ENCODE measurements around the gene ST8SIA6.

The ST8SIA6 gene

GRCh38 chr10:17413876-17414275 lies 40.5 kb downstream of the ST8SIA6 start:
- no peaks in the 10 kb centered on the region for H3K27me3 ChIP-seq (ENCODE audit: low read length)
- H3K4me3 ChIP-seq (ENCODE audit: insufficient read depth, low read length, poor library complexity, severe bottlenecking) = no peak overlapping the region
- no peaks in the 10 kb centered on the region for H4K20me1 ChIP-seq (ENCODE audit: low read depth, low read length)
- TF ChIP-seq CTCF (IDR thresholded peaks at IDR 0.05; ENCODE audit: insufficient read depth, low read length, poor library complexity, severe bottlenecking) (no peak), EZH2phosphoT487 (conservative IDR thresholded peaks at IDR 0.05; ENCODE audit: low read length) (no peak)
- H3K4me2 ChIP-seq (ENCODE audit: low read depth, low read length, poor library complexity, severe bottlenecking) = no peak overlapping the region
- no peak overlapping the region for H3K27ac ChIP-seq (ENCODE audit: low read depth, low read length)
- no peak overlapping the region for H3K9ac ChIP-seq (ENCODE audit: low read length)
- no peaks in the 10 kb centered on the region for H3K9me2 ChIP-seq (replicated peaks; ENCODE audit: insufficient read depth, low read length)
- H3K79me2 ChIP-seq (ENCODE audit: insufficient read depth, low read length) = no peaks in the 10 kb centered on the region
- H3F3A ChIP-seq (ENCODE audit: insufficient read depth) = no peaks in the 10 kb centered on the region
- H3K36me3 ChIP-seq (ENCODE audit: low read length) = no peaks in the 10 kb centered on the region
- H2AFZ ChIP-seq (ENCODE audit: low read depth, low read length, severe bottlenecking) = no peak overlapping the region
- H3K9me3 ChIP-seq (ENCODE audit: insufficient read depth, low read length) = no peaks in the 10 kb centered on the region

- H3K79me2 ChIP-seq (ENCODE audit: insufficient read depth, low read length) = no peaks in the 10 kb centered on the region
- no peaks in the 10 kb centered on the region for H3K9me2 ChIP-seq (replicated peaks; ENCODE audit: insufficient read depth, low read length)
- no peaks in the 10 kb centered on the region for H3K9me3 ChIP-seq (ENCODE audit: insufficient read depth, low read length)
- H3F3A ChIP-seq (ENCODE audit: insufficient read depth) = no peaks in the 10 kb centered on the region
- no peak overlapping the region for H3K27ac ChIP-seq (ENCODE audit: low read depth, low read length)
- H3K4me3 ChIP-seq (ENCODE audit: insufficient read depth, low read length, poor library complexity, severe bottlenecking) = no peak overlapping the region
- H2AFZ ChIP-seq (ENCODE audit: low read depth, low read length, severe bottlenecking) = no peak overlapping the region
- H3K4me2 ChIP-seq (ENCODE audit: low read depth, low read length, poor library complexity, severe bottlenecking) = no peak overlapping the region
- H3K9ac ChIP-seq (ENCODE audit: low read length) = no peak overlapping the region
- H3K36me3 ChIP-seq (ENCODE audit: low read length) = no peaks in the 10 kb centered on the region
- no peaks in the 10 kb centered on the region for H4K20me1 ChIP-seq (ENCODE audit: low read depth, low read length)
- TF ChIP-seq EZH2phosphoT487 (conservative IDR thresholded peaks at IDR 0.05; ENCODE audit: low read length) (no peak), CTCF (IDR thresholded peaks at IDR 0.05; ENCODE audit: insufficient read depth, low read length, poor library complexity, severe bottlenecking) (no peak)
- H3K27me3 ChIP-seq (ENCODE audit: low read length) = no peaks in the 10 kb centered on the region
These were observed 42.1 kb downstream of the ST8SIA6 start for GRCh38 chr10:17412323-17412722.

- H3K27me3 ChIP-seq (ENCODE audit: low read length) = no peaks in the 10 kb centered on the region
- no peak overlapping the region for H3K9ac ChIP-seq (ENCODE audit: low read length)
- H3F3A ChIP-seq (ENCODE audit: insufficient read depth) = no peaks in the 10 kb centered on the region
- no peaks in the 10 kb centered on the region for H3K9me3 ChIP-seq (ENCODE audit: insufficient read depth, low read length)
- H3K9me2 ChIP-seq (replicated peaks; ENCODE audit: insufficient read depth, low read length) = no peaks in the 10 kb centered on the region
- H4K20me1 ChIP-seq (ENCODE audit: low read depth, low read length) = no peaks in the 10 kb centered on the region
- TF ChIP-seq EZH2phosphoT487 (conservative IDR thresholded peaks at IDR 0.05; ENCODE audit: low read length) (no peak), CTCF (IDR thresholded peaks at IDR 0.05; ENCODE audit: insufficient read depth, low read length, poor library complexity, severe bottlenecking) (no peak)
- no peaks in the 10 kb centered on the region for H3K36me3 ChIP-seq (ENCODE audit: low read length)
- H2AFZ ChIP-seq (ENCODE audit: low read depth, low read length, severe bottlenecking) = no peak overlapping the region
- H3K4me3 ChIP-seq (ENCODE audit: insufficient read depth, low read length, poor library complexity, severe bottlenecking) = no peak overlapping the region
- no peaks in the 10 kb centered on the region for H3K79me2 ChIP-seq (ENCODE audit: insufficient read depth, low read length)
- no peak overlapping the region for H3K27ac ChIP-seq (ENCODE audit: low read depth, low read length)
- H3K4me2 ChIP-seq (ENCODE audit: low read depth, low read length, poor library complexity, severe bottlenecking) = no peak overlapping the region
These were observed 43.5 kb downstream of the ST8SIA6 start for GRCh38 chr10:17410907-17411306.

Data from SU-DHL-6 (cell line).